CD4-positive, CD25-positive, alpha-beta regulatory T cell (primary cell): ENCODE results near the gene MTHFR. TPM values are rescaled to one million over a fixed set of nuclear protein-coding genes. Genes with fewer than 3 reads are reported as not detected.

ENCODE experiments used
- ATAC-seq, 2 donors: fragments of 150-1000 bp; cut with Tn5 transposase; one replicate each; pipeline ENCODE4 v1.10.0; 2021; ENCODE audit warnings: low read depth in 2 of 2, moderate number of reproducible peaks in 2 of 2, moderate library complexity in 1 of 2
- DNase-seq, 3 donors: peaks; one replicate each; pipeline versions ENCODE4 v3.0.0 to v3.0.0-alpha.2; 2012 to 2022; ENCODE audit warnings: mixed read lengths in 1 of 3
- H3K27ac ChIP-seq: one replicate; pipeline ENCODE4 v1.7.0; 2013; ENCODE audit warnings: mild to moderate bottlenecking, low read length; ENCODE audit not compliant: insufficient read depth, poor library complexity, severe bottlenecking
- H3K27me3 ChIP-seq: one replicate; pipeline ENCODE4 v1.7.0; 2013; ENCODE audit warnings: low read length; ENCODE audit not compliant: control insufficient read depth, insufficient read depth
- H3K36me3 ChIP-seq: one replicate; pipeline ENCODE4 v1.7.0; 2013; ENCODE audit warnings: mild to moderate bottlenecking, low read length, moderate library complexity; ENCODE audit not compliant: control insufficient read depth, insufficient read depth
- H3K4me1 ChIP-seq: 2 replicates; pipeline ENCODE4 v1.7.0; 2013; ENCODE audit warnings: mild to moderate bottlenecking, low read length; ENCODE audit not compliant: insufficient read depth, control insufficient read depth, poor library complexity, severe bottlenecking
- H3K4me3 ChIP-seq: one replicate; pipeline ENCODE4 v1.7.0; 2013; ENCODE audit warnings: low read depth, mild to moderate bottlenecking, low read length, moderate library complexity
- H3K9me3 ChIP-seq, 2 experiments: 1 replicate in 1 of 2; 2 replicates in 1 of 2; pipeline ENCODE4 v1.7.0; 2013; ENCODE audit warnings: low read length in 2 of 2, mild to moderate bottlenecking in 1 of 2, moderate library complexity in 1 of 2; ENCODE audit not compliant: control insufficient read depth in 2 of 2
- H3K27ac Mint-ChIP-seq, 3 donors: one replicate each; pipeline ENCODE4 v1.8.0; 2020 to 2022; ENCODE audit warnings: mild to moderate bottlenecking in 3 of 3, mixed read lengths in 3 of 3, moderate library complexity in 2 of 3
- H3K27me3 Mint-ChIP-seq: one replicate; pipeline ENCODE4 v1.8.0; 2022; ENCODE audit warnings: mild to moderate bottlenecking, mixed read lengths
- H3K36me3 Mint-ChIP-seq: one replicate; pipeline ENCODE4 v1.8.0; 2020; ENCODE audit warnings: mixed read lengths
- H3K4me1 Mint-ChIP-seq, 4 donors: one replicate each; pipeline ENCODE4 v1.8.0; 2020 to 2022; ENCODE audit warnings: mixed read lengths in 4 of 4, mild to moderate bottlenecking in 1 of 4
- H3K4me3 Mint-ChIP-seq, 4 donors: one replicate each; pipeline ENCODE4 v1.8.0; 2020 to 2022; ENCODE audit warnings: mild to moderate bottlenecking in 4 of 4, mixed read lengths in 4 of 4, moderate library complexity in 3 of 4
- H3K9me3 Mint-ChIP-seq, 7 donors: one replicate each; pipeline ENCODE4 v1.8.0; 2020 to 2022; ENCODE audit warnings: mixed read lengths in 7 of 7, mild to moderate bottlenecking in 3 of 7, moderate library complexity in 2 of 7
- polyA plus RNA-seq, 4 donors: library from polyadenylated mRNA; unstranded; fragments of 300-500 nt; fragmentation: Illumina TruSeq; gene quantifications; one replicate each; pipeline ENCODE4 v1.2.3, GENCODE V29; 2021
- total RNA-seq: library from RNA; stranded (reverse); gene quantifications from one replicate; pipeline ENCODE4 v1.2.3, GENCODE V29; 2022

The MTHFR gene
- total and polyA plus RNA-seq, 5 donors from 2014 or later, result 5.6 to 35.0 (median 6.6) TPM

GRCh38 chr1:11836955-11837766 is 31.4 kb upstream of the MTHFR start:
- no peak overlapping the region for H3K27ac Mint-ChIP-seq
- no peaks in the 10 kb centered on the region for H3K27me3 Mint-ChIP-seq
- DNase-seq (no peak), ATAC-seq (no peak)
- Histone ChIP-seq H3K4me1 (no peaks in the 10 kb centered on the region), H3K27me3 (no peaks in the 10 kb centered on the region), H3K9me3 (no peaks in the 10 kb centered on the region), H3K36me3 (peaks cover 54% of the 10 kb centered on the region), H3K27ac (no peak overlapping the region), H3K4me3 (no peak overlapping the region)
- peaks cover 0 to 7% (median 2%) of the 10 kb centered on the region in 4 donors for H3K4me1 Mint-ChIP-seq
- H3K4me3 Mint-ChIP-seq, result no peak overlapping the region
- peaks cover 36% of the 10 kb centered on the region for H3K36me3 Mint-ChIP-seq
- H3K9me3 Mint-ChIP-seq, result no peaks in the 10 kb centered on the region

- Histone ChIP-seq H3K27ac (no peak overlapping the region), H3K27me3 (no peaks in the 10 kb centered on the region), H3K4me3 (no peak overlapping the region), H3K4me1 (no peaks in the 10 kb centered on the region), H3K36me3 (peaks cover 54% of the 10 kb centered on the region), H3K9me3 (no peaks in the 10 kb centered on the region)
- H3K4me1 Mint-ChIP-seq, result peaks cover 0 to 7% (median 2%) of the 10 kb centered on the region in 4 donors
- peaks cover 24% of the 10 kb centered on the region for H3K36me3 Mint-ChIP-seq
- H3K4me3 Mint-ChIP-seq, result no peak overlapping the region
- ATAC-seq (no peak), DNase-seq (no peak)
- H3K27me3 Mint-ChIP-seq, result no peaks in the 10 kb centered on the region
- no peak overlapping the region for H3K27ac Mint-ChIP-seq
- no peaks in the 10 kb centered on the region for H3K9me3 Mint-ChIP-seq
Observed at GRCh38 chr1:11835441-11836225, 29.9 kb upstream of the MTHFR start.

GRCh38 chr1:11833900-11834299 is 28.1 kb upstream of the MTHFR start:
- no peaks in the 10 kb centered on the region for H3K9me3 ChIP-seq
- no peaks in the 10 kb centered on the region for H3K9me3 Mint-ChIP-seq
- no peak overlapping the region for H3K4me3 Mint-ChIP-seq
- H3K27ac Mint-ChIP-seq, result no peak overlapping the region
- no peaks in the 10 kb centered on the region for H3K27me3 Mint-ChIP-seq
- no peak overlapping the region for H3K4me3 ChIP-seq
- H3K36me3 ChIP-seq, result peaks cover 60% of the 10 kb centered on the region
- ATAC-seq, result no peak
- peaks cover 25% of the 10 kb centered on the region for H3K36me3 Mint-ChIP-seq
- H3K4me1 Mint-ChIP-seq, result peaks cover 0 to 5% (median 2%) of the 10 kb centered on the region in 4 donors
- no peak for DNase-seq
- H3K27ac ChIP-seq, result no peak overlapping the region
- H3K4me1 ChIP-seq, result no peaks in the 10 kb centered on the region
- H3K27me3 ChIP-seq, result no peaks in the 10 kb centered on the region

GRCh38 chr1:11833497-11833896 is 27.7 kb upstream of the MTHFR start:
- H3K36me3 ChIP-seq, result peaks cover 64% of the 10 kb centered on the region
- no peak for ATAC-seq
- H3K36me3 Mint-ChIP-seq, result peaks cover 24% of the 10 kb centered on the region

GRCh38 chr1:11831945-11832725 is 26.4 kb upstream of the MTHFR start:
- H3K9me3 ChIP-seq, result no peaks in the 10 kb centered on the region
- peaks cover 60% of the 10 kb centered on the region for H3K36me3 ChIP-seq
- H3K4me3 Mint-ChIP-seq, result no peak overlapping the region
- no peaks in the 10 kb centered on the region for H3K27me3 ChIP-seq
- DNase-seq (no peak), ATAC-seq (no peak)
- H3K27ac Mint-ChIP-seq, result no peak overlapping the region
- H3K9me3 Mint-ChIP-seq, result no peaks in the 10 kb centered on the region
- no peaks in the 10 kb centered on the region for H3K4me1 Mint-ChIP-seq
- no peaks in the 10 kb centered on the region for H3K27me3 Mint-ChIP-seq
- no peak overlapping the region for H3K4me3 ChIP-seq
- H3K36me3 Mint-ChIP-seq, result peaks cover 22% of the 10 kb centered on the region
- H3K4me1 ChIP-seq, result no peaks in the 10 kb centered on the region
- no peak overlapping the region for H3K27ac ChIP-seq

More at GRCh38 chr1:11833497-11833896, 27.7 kb upstream of the MTHFR start:
- Histone ChIP-seq H3K27ac (no peak overlapping the region), H3K4me3 (no peak overlapping the region), H3K4me1 (no peaks in the 10 kb centered on the region), H3K27me3 (no peaks in the 10 kb centered on the region), H3K9me3 (no peaks in the 10 kb centered on the region)
- no peaks in the 10 kb centered on the region for H3K27me3 Mint-ChIP-seq
- no peak overlapping the region for H3K27ac Mint-ChIP-seq
- no peak for DNase-seq
- peaks cover 0 to under 1% (median under 1%) of the 10 kb centered on the region in 4 donors for H3K4me1 Mint-ChIP-seq
- no peaks in the 10 kb centered on the region for H3K9me3 Mint-ChIP-seq
- H3K4me3 Mint-ChIP-seq, result no peak overlapping the region

GRCh38 chr1:11828511-11828910 is 22.7 kb upstream of the MTHFR start:
- no peak overlapping the region for H3K4me3 Mint-ChIP-seq
- H3K27ac Mint-ChIP-seq, result no peak overlapping the region
- H3K4me1 ChIP-seq, result no peaks in the 10 kb centered on the region
- peaks cover 0 to 2% (median 0%) of the 10 kb centered on the region in 4 donors for H3K4me1 Mint-ChIP-seq
- no peaks in the 10 kb centered on the region for H3K27me3 ChIP-seq
- peaks cover 67% of the 10 kb centered on the region for H3K36me3 ChIP-seq
- H3K27me3 Mint-ChIP-seq, result no peaks in the 10 kb centered on the region
- no peak overlapping the region for H3K4me3 ChIP-seq
- DNase-seq (no peak), ATAC-seq (no peak)
- H3K9me3 ChIP-seq, result no peaks in the 10 kb centered on the region
- peaks cover 20% of the 10 kb centered on the region for H3K36me3 Mint-ChIP-seq
- H3K27ac ChIP-seq, result no peak overlapping the region
- H3K9me3 Mint-ChIP-seq, result no peaks in the 10 kb centered on the region

GRCh38 chr1:11826946-11827345 is 21.2 kb upstream of the MTHFR start:
- Histone ChIP-seq H3K4me3 (no peak overlapping the region), H3K4me1 (no peaks in the 10 kb centered on the region), H3K36me3 (peaks cover 61% of the 10 kb centered on the region), H3K27ac (no peak overlapping the region), H3K27me3 (no peaks in the 10 kb centered on the region), H3K9me3 (no peaks in the 10 kb centered on the region)
- Mint-ChIP-seq H3K4me3 (no peak overlapping the region), H3K36me3 (peaks cover 14% of the 10 kb centered on the region), H3K27me3 (no peaks in the 10 kb centered on the region), H3K27ac (no peak overlapping the region), H3K4me1 (peaks cover 0 to 2% (median 0%) of the 10 kb centered on the region in 4 donors), H3K9me3 (no peaks in the 10 kb centered on the region)
- DNase-seq, result no peak
- ATAC-seq, result no peak
